OCI-LY3 (cell line): ENCODE measurements around the gene ADISSP.

ENCODE experiments used
- CTCF ChIP-seq: fragments of 200-600, 300-600 bp; sonication (generic); IDR thresholded peaks from 2 replicates; pipeline ENCODE4 v1.5.1; 2014; ENCODE audit warnings: antibody characterized with exemption, low read length, low read depth
- EZH2phosphoT487 ChIP-seq: fragments of 200-600 bp; shearing (Covaris generic); IDR thresholded peaks from 2 replicates; pipeline ENCODE4 v1.6.1; 2018; ENCODE audit warnings: antibody characterized with exemption, mixed run types, low read depth

- no peak for TF ChIP-seq CTCF
- no peak for TF ChIP-seq EZH2phosphoT487
Measured at GRCh38 chr20:3744037-3744436, 23.5 kb downstream of the ADISSP start.
